ENCODE measurements around the gene EPHB1. TPM values are rescaled to one million over a fixed set of nuclear protein-coding genes. Genes with fewer than 3 reads are reported as not detected.

Gene EPHB1
- total and polyA plus RNA-seq, 2 of the 13 experiments (the other 11 are each of a cell fraction or from before 2014, with no cell fraction given), result 0.07 to 0.21 TPM

GRCh38 chr3:135033737-135034136 is 238.7 kb downstream of the EPHB1 start:
- no peak for FAIRE-seq
- no peak for ATAC-seq
- H3K4me2 ChIP-seq (ENCODE audit: low read depth, low read length), result no peak overlapping the region
- peaks cover 0 to 11% of the 10 kb centered on the region in 2 experiments; a peak in 3 of 5 replicates for H3K27me3 ChIP-seq (ENCODE audit: control insufficient read depth in 1 of 2, insufficient read depth in 2 of 2, low read length in 2 of 2)
- no peaks in the 10 kb centered on the region for H3K4me1 ChIP-seq (ENCODE audit: insufficient read depth, low read length)
- BruUV-seq (replicated peaks), result no TSS peak
- H3K79me2 ChIP-seq (ENCODE audit: insufficient read depth, low read length), result no peaks in the 10 kb centered on the region
- no peak overlapping the region for H2AFZ ChIP-seq (ENCODE audit: low read length)
- 19% methylated on average over 7 of the region's 7 CpGs for WGBS (ENCODE audit: low lambda C conversion rate)
- H3K9ac ChIP-seq (ENCODE audit: insufficient read depth, low read depth, low read length), result no peak overlapping the region
- H3K4me3 ChIP-seq (replicated peaks in 1 of 3; ENCODE audit: insufficient read depth in 1 of 3, low read depth in 2 of 3, low read length in 3 of 3), result no peak overlapping the region
- in situ Hi-C loops (cut with HindIII; ENCODE audit: extremely low pct_ligation_motif_present, low pct_unique_long_range_greater_than_20kb), result no loop called here
- no peak for TF ChIP-seq ZNF552 (CRISPR knock-in tag; IDR thresholded peaks at IDR 0.05; ENCODE audit: borderline replicate concordance)
- TF ChIP-seq ARNT (IDR thresholded peaks at IDR 0.05), result no peak
- no peak for TF ChIP-seq IKZF1 (IDR thresholded peaks at IDR 0.05)
- no peak for TF ChIP-seq ATF5 (CRISPR knock-in tag; IDR thresholded peaks at IDR 0.05; ENCODE audit: low read depth)
- TF ChIP-seq NFKB2 (CRISPR knock-in tag; IDR thresholded peaks at IDR 0.05; ENCODE audit: borderline replicate concordance), result no peak
- no peak for TF ChIP-seq SAFB2 (CRISPR knock-in tag; IDR thresholded peaks at IDR 0.05; ENCODE audit: borderline replicate concordance, low read depth)
- TF ChIP-seq PPARG (CRISPR knock-in tag; conservative IDR thresholded peaks at IDR 0.05), result no peak
- H3K9me3 ChIP-seq (ENCODE audit: low read length), result no peaks in the 10 kb centered on the region
- CTCF ChIA-PET (ENCODE audit: low intra/inter-chr PET ratio, low total read pairs), result no interaction called here
- H3K27ac ChIP-seq (ENCODE audit: extremely low read length, insufficient read depth, low read length), result no peak overlapping the region
- H3K36me3 ChIP-seq (replicated peaks in 1 of 2; ENCODE audit: control insufficient read depth in 1 of 2, insufficient read depth in 2 of 2, low read length in 2 of 2), result no peaks in the 10 kb centered on the region
- intact Hi-C loops (cut with micrococcal nuclease; ENCODE audit: unreplicated experiment), result no loop called here
- no peak for DNase-seq (ENCODE audit: low spot score)
- H4K20me1 ChIP-seq (ENCODE audit: insufficient read depth, low read length), result no peaks in the 10 kb centered on the region
- POLR2A ChIA-PET, result no interaction called here

GRCh38 chr3:135034291-135034768 is 239.3 kb downstream of the EPHB1 start:
- 0% methylated on average over 1 of the region's 4 CpGs for WGBS (ENCODE audit: low lambda C conversion rate)
- FAIRE-seq (no peak), DNase-seq (ENCODE audit: low spot score) (no peak), ATAC-seq (no peak)
- H3K4me3 ChIP-seq (replicated peaks in 1 of 3; ENCODE audit: insufficient read depth in 1 of 3, low read depth in 2 of 3, low read length in 3 of 3), result no peak overlapping the region
- H3K4me2 ChIP-seq (ENCODE audit: low read depth, low read length), result no peak overlapping the region
- no peak overlapping the region for H3K27ac ChIP-seq (ENCODE audit: extremely low read length, insufficient read depth, low read length)
- H3K79me2 ChIP-seq (ENCODE audit: insufficient read depth, low read length), result no peaks in the 10 kb centered on the region
- POLR2A ChIA-PET, result no interaction called here
- H2AFZ ChIP-seq (ENCODE audit: low read length), result no peak overlapping the region
- no TSS peak for BruUV-seq (replicated peaks)
- H3K9ac ChIP-seq (ENCODE audit: insufficient read depth, low read depth, low read length), result no peak overlapping the region
- in situ Hi-C loops (cut with HindIII; ENCODE audit: extremely low pct_ligation_motif_present, low pct_unique_long_range_greater_than_20kb) (no loop called here), intact Hi-C loops (cut with micrococcal nuclease; ENCODE audit: unreplicated experiment) (no loop called here)
- no peaks in the 10 kb centered on the region for H3K4me1 ChIP-seq (ENCODE audit: insufficient read depth, low read length)
- H3K36me3 ChIP-seq (replicated peaks in 1 of 2; ENCODE audit: control insufficient read depth in 1 of 2, insufficient read depth in 2 of 2, low read length in 2 of 2), result no peaks in the 10 kb centered on the region
- CTCF ChIA-PET (ENCODE audit: low intra/inter-chr PET ratio, low total read pairs), result no interaction called here
- H3K9me3 ChIP-seq (ENCODE audit: low read length), result no peaks in the 10 kb centered on the region
- H4K20me1 ChIP-seq (ENCODE audit: insufficient read depth, low read length), result no peaks in the 10 kb centered on the region
- H3K27me3 ChIP-seq (ENCODE audit: control insufficient read depth in 1 of 2, insufficient read depth in 2 of 2, low read length in 2 of 2), result peaks cover 0 to 11% of the 10 kb centered on the region in 2 experiments; a peak in 3 of 5 replicates
- TF ChIP-seq ZBTB25 (CRISPR knock-in tag; IDR thresholded peaks at IDR 0.05), result no peak
- TF ChIP-seq LBX2 (CRISPR knock-in tag; IDR thresholded peaks at IDR 0.05; ENCODE audit: borderline replicate concordance), result no peak
- no peak for TF ChIP-seq MLX (CRISPR knock-in tag; IDR thresholded peaks at IDR 0.05)
- TF ChIP-seq TAF1 (CRISPR knock-in tag; IDR thresholded peaks at IDR 0.05), result no peak
- no peak for TF ChIP-seq ZNF501 (CRISPR knock-in tag; IDR thresholded peaks at IDR 0.05)
- TF ChIP-seq GATAD1 (CRISPR knock-in tag; IDR thresholded peaks at IDR 0.05), result no peak
- no peak for TF ChIP-seq ZMYM4 (CRISPR knock-in tag; IDR thresholded peaks at IDR 0.05)
- no peak for TF ChIP-seq ZNF513 (CRISPR knock-in tag; conservative IDR thresholded peaks at IDR 0.05)
- TF ChIP-seq IRX3 (CRISPR knock-in tag; IDR thresholded peaks at IDR 0.05; ENCODE audit: borderline replicate concordance, low read depth), result no peak
